NB4 (cell line): ENCODE data around the gene CDH22.

ENCODE experiments used
- DNase-seq: peaks from one replicate; pipeline ENCODE4 v3.0.0; 2010; ENCODE audit warnings: low read depth
- H3K4me3 ChIP-seq: one replicate; pipeline ENCODE4 v1.5.1; 2011; ENCODE audit warnings: mild to moderate bottlenecking, low read depth, low read length, moderate library complexity
- CTCF ChIP-seq: IDR thresholded peaks from one replicate; pipeline ENCODE4 v1.5.1; 2012; ENCODE audit warnings: low read depth, low read length
- MAX ChIP-seq: IDR thresholded peaks from 2 replicates; pipeline ENCODE4 v1.6.1; 2011; ENCODE audit warnings: low read depth, low read length
- MYC ChIP-seq: IDR thresholded peaks from 2 replicates; pipeline ENCODE4 v1.6.1; 2011; ENCODE audit warnings: low read depth, low read length
- POLR2A ChIP-seq: IDR thresholded peaks from 2 replicates; pipeline ENCODE4 v1.6.1; 2011; ENCODE audit warnings: mild to moderate bottlenecking; ENCODE audit not compliant: insufficient read length; ENCODE audit errors: extremely low read depth

CDH22 gene

GRCh38 chr20:46192376-46192944, 115.8 kb downstream of the CDH22 start:
- DNase-seq: no peak
- no peak overlapping the region for H3K4me3 ChIP-seq
- no peak for TF ChIP-seq MAX
- no peak for TF ChIP-seq MYC
- no peak for TF ChIP-seq POLR2A
- TF ChIP-seq CTCF: no peak

- no peak for DNase-seq
- TF ChIP-seq MAX (no peak), MYC (no peak), POLR2A (no peak), CTCF (no peak)
- H3K4me3 ChIP-seq: no peak overlapping the region
These were observed 116.7 kb downstream of the CDH22 start for GRCh38 chr20:46191611-46192010.

GRCh38 chr20:46191168-46191540, 117.1 kb downstream of the CDH22 start:
- TF ChIP-seq MYC (no peak), MAX (no peak), CTCF (no peak), POLR2A (no peak)
- H3K4me3 ChIP-seq: no peak overlapping the region
- no peak for DNase-seq

GRCh38 chr20:46190478-46191167, 117.7 kb downstream of the CDH22 start:
- no peak for DNase-seq
- TF ChIP-seq MAX (no peak), CTCF (no peak)
- no peak overlapping the region for H3K4me3 ChIP-seq

GRCh38 chr20:46188866-46189541, 119.3 kb downstream of the CDH22 start:
- DNase-seq: no peak

More at GRCh38 chr20:46188866-46189541, 119.3 kb downstream of the CDH22 start:
- no peak overlapping the region for H3K4me3 ChIP-seq
- TF ChIP-seq MYC (no peak), CTCF (no peak), POLR2A (no peak), MAX (no peak)
